PC-3 (cell line): ENCODE results near the gene GALNT2. TPM values are rescaled to one million over a fixed set of nuclear protein-coding genes. Genes with fewer than 3 reads are reported as not detected.

ENCODE experiments used
- ATAC-seq: fragments of 200-7000 bp; cut with Tn5 transposase; 2 replicates; pipeline ENCODE4 v1.9.1; 2020; ENCODE audit warnings: mild to moderate bottlenecking, moderate library complexity
- BruUV-seq: library from RNA; stranded (reverse); fragments of 400-500 nt; replicated peaks from 2 replicates; lab custom pipeline; 2021; lab: Mats Ljungman, UMichigan
- CTCF ChIA-PET: fragments of 300-600 bp; sonication (Branson Sonifier 250); formaldehyde crosslinking; loops from one replicate; lab custom pipeline; 2022; ENCODE audit warnings: antibody characterized with exemption; lab: Charles Lee
- POLR2A ChIA-PET: fragments of 300-600 bp; sonication (Branson Sonifier 250); formaldehyde crosslinking; loops from one replicate; lab custom pipeline; 2022; ENCODE audit warnings: antibody characterized with exemption; ENCODE audit not compliant: unreplicated experiment; lab: Charles Lee
- DNase-seq: peaks from one replicate; pipeline ENCODE4 v3.0.0-alpha.2; 2015
- H2AFZ ChIP-seq: fragments of 300-600 bp; sonication (generic); 2 replicates; pipeline ENCODE4 v1.6.0; 2016; ENCODE audit warnings: antibody characterized with exemption, low read length
- H3F3A ChIP-seq: fragments of 300-600 bp; sonication (generic); one replicate; pipeline ENCODE4 v1.6.0; 2017; ENCODE audit warnings: antibody characterized with exemption, low read length, control low read depth, mild to moderate bottlenecking; ENCODE audit not compliant: unreplicated experiment
- H3K27ac ChIP-seq: fragments of 300-600 bp; sonication (generic); 2 replicates; pipeline ENCODE4 v1.5.1; 2016; ENCODE audit warnings: mild to moderate bottlenecking, low read length
- H3K27me3 ChIP-seq: fragments of 300-600 bp; sonication (generic); 2 replicates; pipeline ENCODE4 v1.6.1; 2016; ENCODE audit warnings: low read length, mixed read lengths
- H3K36me3 ChIP-seq: fragments of 300-600 bp; sonication (generic); 2 replicates; pipeline ENCODE4 v1.6.1; 2016; ENCODE audit warnings: low read depth, mixed run types, low read length, mixed read lengths
- H3K4me1 ChIP-seq: fragments of 300-600 bp; sonication (generic); 2 replicates; pipeline ENCODE4 v1.5.1; 2016; ENCODE audit warnings: low read length; ENCODE audit not compliant: insufficient read depth
- H3K4me2 ChIP-seq: fragments of 300-600 bp; sonication (generic); 2 replicates; pipeline ENCODE4 v1.6.0; 2016; ENCODE audit warnings: low read length
- H3K4me3 ChIP-seq: fragments of 300-600 bp; sonication (generic); 2 replicates; pipeline ENCODE4 v1.5.1; 2016; ENCODE audit warnings: mild to moderate bottlenecking, low read length, mixed read lengths
- H3K79me2 ChIP-seq: fragments of 300-600 bp; sonication (generic); 2 replicates; pipeline ENCODE4 v1.6.1; 2017; ENCODE audit warnings: low read length, mixed read lengths
- H3K9ac ChIP-seq: fragments of 300-600 bp; sonication (generic); 2 replicates; pipeline ENCODE4 v1.6.0; 2016; ENCODE audit warnings: mild to moderate bottlenecking, low read length
- H3K9me2 ChIP-seq: fragments of 300-600 bp; sonication (generic); replicated peaks from 2 replicates; pipeline ENCODE4 v1.6.1; 2016; ENCODE audit warnings: mixed run types, low read length, mixed read lengths
- H3K9me3 ChIP-seq: fragments of 300-600 bp; sonication (generic); 2 replicates; pipeline ENCODE4 v1.6.1; 2016; ENCODE audit warnings: low read length, mixed read lengths
- H4K20me1 ChIP-seq: fragments of 300-600 bp; sonication (generic); 2 replicates; pipeline ENCODE4 v1.6.1; 2016; ENCODE audit warnings: low read length, mixed read lengths
- EZH2 ChIP-seq: fragments of 300-600 bp; sonication (generic); IDR thresholded peaks from one replicate; pipeline ENCODE4 v1.6.1; 2017; ENCODE audit warnings: antibody characterized with exemption, mild to moderate bottlenecking, low read length; ENCODE audit not compliant: unreplicated experiment
- EZH2phosphoT487 ChIP-seq: fragments of 300-600 bp; sonication (generic); IDR thresholded peaks from 2 replicates; pipeline ENCODE4 v1.6.1; 2018; ENCODE audit warnings: mild to moderate bottlenecking, antibody characterized with exemption, low read length, borderline replicate concordance
- intact Hi-C: fragments of 100-400 bp; cut with micrococcal nuclease; formaldehyde crosslinking; loops from 2 replicates; pipeline ENCODE4 v1.9.0; 2023
- total RNA-seq: library from RNA; depleted of rRNA; stranded (reverse); fragments of >200 nt; gene quantifications from 2 replicates; pipeline ENCODE4 v1.2.3, GENCODE V29; 2014
- TF ChIP-seq, protein P1 (sequence below): fragments of 300-600 bp; sonication (generic); conservative IDR thresholded peaks from 2 replicates; pipeline ENCODE4 v1.5.1; 2017; ENCODE audit warnings: antibody characterized with exemption, low read depth, mild to moderate bottlenecking, low read length

The GALNT2 gene
- total RNA-seq, 1 experiment from 2014 or later = 182 TPM

GRCh38 chr1:230215031-230215430 is 148.0 kb downstream of the GALNT2 start:
- Histone ChIP-seq H3K36me3 (0 out of 2 replicates have a peak, but pooled peaks cover 4% of the 10 kb centered on the region), H4K20me1 (peaks cover 15% of the 10 kb centered on the region; the same call in 1 of the 2 replicates), H3K9me2 (no peaks in the 10 kb centered on the region), H3K79me2 (peaks cover 96% of the 10 kb centered on the region), H3K9ac (no peak overlapping the region), H3K4me2 (no peak overlapping the region), H2AFZ (no peak overlapping the region), H3K27me3 (no peaks in the 10 kb centered on the region), H3K9me3 (no peaks in the 10 kb centered on the region), H3F3A (no peaks in the 10 kb centered on the region), H3K4me1 (no peaks in the 10 kb centered on the region), H3K4me3 (no peak overlapping the region), H3K27ac (no peak overlapping the region)
- no TSS peak for BruUV-seq
- TF ChIP-seq, protein P1, sequence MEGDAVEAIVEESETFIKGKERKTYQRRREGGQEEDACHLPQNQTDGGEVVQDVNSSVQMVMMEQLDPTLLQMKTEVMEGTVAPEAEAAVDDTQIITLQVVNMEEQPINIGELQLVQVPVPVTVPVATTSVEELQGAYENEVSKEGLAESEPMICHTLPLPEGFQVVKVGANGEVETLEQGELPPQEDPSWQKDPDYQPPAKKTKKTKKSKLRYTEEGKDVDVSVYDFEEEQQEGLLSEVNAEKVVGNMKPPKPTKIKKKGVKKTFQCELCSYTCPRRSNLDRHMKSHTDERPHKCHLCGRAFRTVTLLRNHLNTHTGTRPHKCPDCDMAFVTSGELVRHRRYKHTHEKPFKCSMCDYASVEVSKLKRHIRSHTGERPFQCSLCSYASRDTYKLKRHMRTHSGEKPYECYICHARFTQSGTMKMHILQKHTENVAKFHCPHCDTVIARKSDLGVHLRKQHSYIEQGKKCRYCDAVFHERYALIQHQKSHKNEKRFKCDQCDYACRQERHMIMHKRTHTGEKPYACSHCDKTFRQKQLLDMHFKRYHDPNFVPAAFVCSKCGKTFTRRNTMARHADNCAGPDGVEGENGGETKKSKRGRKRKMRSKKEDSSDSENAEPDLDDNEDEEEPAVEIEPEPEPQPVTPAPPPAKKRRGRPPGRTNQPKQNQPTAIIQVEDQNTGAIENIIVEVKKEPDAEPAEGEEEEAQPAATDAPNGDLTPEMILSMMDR = peak; percentile 61
- TF ChIP-seq EZH2phosphoT487 = no peak
- ChIA-PET POLR2A (interaction anchor here (0.6 kb wide), 1 partner anchor 587 kb away, joined by 4 read pairs; no protein-coding TSS in a partner anchor), CTCF (interaction anchor here (0.6 kb wide), 1 partner anchor 145 kb away, joined by 7 read pairs; no protein-coding TSS in a partner anchor)
- ATAC-seq = 0 out of 2 replicates have a peak, but pooled peaks have one; percentile 37
- peak; percentile 34 for DNase-seq
- intact Hi-C loops = no loop called here

DNA sequence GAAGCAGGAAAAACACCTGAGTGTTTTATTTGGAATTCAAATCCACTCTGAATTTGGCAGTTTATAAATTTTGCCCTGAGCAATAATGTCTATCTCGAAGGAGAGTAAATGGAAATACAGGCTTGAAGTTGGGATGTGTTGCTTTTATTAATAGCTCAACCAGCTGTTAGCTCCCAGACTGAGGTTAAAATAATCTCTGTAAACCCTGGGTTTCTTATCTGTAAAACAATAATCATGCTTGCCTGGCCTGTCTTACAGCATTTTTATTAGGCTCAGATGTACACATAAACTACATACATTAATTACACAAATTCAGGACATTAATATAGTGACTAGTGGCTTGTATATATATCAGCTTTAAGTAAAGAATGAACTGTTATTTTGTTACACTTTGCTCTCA is 148.5 kb downstream of the GALNT2 start:
- Histone ChIP-seq H3K27ac (no peak overlapping the region), H3K4me1 (no peaks in the 10 kb centered on the region), H2AFZ (no peak overlapping the region), H3K4me2 (no peak overlapping the region), H3K27me3 (no peaks in the 10 kb centered on the region), H3K9me3 (no peaks in the 10 kb centered on the region), H3K9ac (no peak overlapping the region), H3K79me2 (peaks cover 96% of the 10 kb centered on the region), H3F3A (no peaks in the 10 kb centered on the region), H3K36me3 (0 out of 2 replicates have a peak, but pooled peaks cover 4% of the 10 kb centered on the region), H3K4me3 (no peak overlapping the region), H4K20me1 (peaks cover 15% of the 10 kb centered on the region; the same call in 1 of the 2 replicates), H3K9me2 (no peaks in the 10 kb centered on the region)
- TF ChIP-seq EZH2 (no peak), EZH2phosphoT487 (no peak)
- TF ChIP-seq, protein P1 = no peak
- intact Hi-C loops = no loop called here
- POLR2A ChIA-PET = interaction anchor here (0.6 kb wide), 2 partner anchors 11 to 588 kb away, joined by 3 to 4 read pairs; no protein-coding TSS in a partner anchor
- CTCF ChIA-PET = interaction anchor here (0.6 kb wide), 1 partner anchor 144 kb away, joined by 7 read pairs; no protein-coding TSS in a partner anchor
- ATAC-seq (no peak), DNase-seq (no peak)
- no TSS peak for BruUV-seq

- no peaks in the 10 kb centered on the region for H3K9me3 ChIP-seq
- no peak for ATAC-seq
- CTCF ChIA-PET = no interaction called here
Measured at GRCh38 chr1:230216896-230217295, 149.9 kb downstream of the GALNT2 start.

More at GRCh38 chr1:230216896-230217295, 149.9 kb downstream of the GALNT2 start:
- Histone ChIP-seq H3K4me2 (no peak overlapping the region), H3K36me3 (0 out of 2 replicates have a peak, but pooled peaks cover 4% of the 10 kb centered on the region), H3K4me1 (no peaks in the 10 kb centered on the region), H3K9ac (no peak overlapping the region), H3K27ac (no peak overlapping the region), H3K27me3 (no peaks in the 10 kb centered on the region), H4K20me1 (peaks cover 17% of the 10 kb centered on the region; the same call in 1 of the 2 replicates), H3K9me2 (no peaks in the 10 kb centered on the region), H3K79me2 (peaks cover 94% of the 10 kb centered on the region), H3K4me3 (no peak overlapping the region), H3F3A (no peaks in the 10 kb centered on the region), H2AFZ (no peak overlapping the region)
- POLR2A ChIA-PET = no interaction called here
- TF ChIP-seq EZH2phosphoT487 = no peak
- TF ChIP-seq EZH2 = no peak
- TF ChIP-seq, protein P1 = no peak
- intact Hi-C loops = no loop called here
- no TSS peak for BruUV-seq
- DNase-seq = no peak
